Forelimb muscle (tissue), 1 donor: ENCODE measurements around the gene RIPPLY1. TPM values are rescaled to one million over a fixed set of nuclear protein-coding genes. Genes with fewer than 3 reads are reported as not detected.
"Not testable (repeated sequence)": the region's sequence is repeated elsewhere in the genome, so short reads cannot be mapped to it uniquely, and the experiment has no call there.

ENCODE experiments used
- DNase-seq: peaks from one replicate; pipeline ENCODE4 v3.0.0-alpha.2; 2013; ENCODE audit warnings: low read depth
- polyA plus RNA-seq: library from polyadenylated mRNA; unstranded; fragments of 120-200 nt; gene quantifications from one replicate; pipeline ENCODE4 v1.2.1, GENCODE V29; 2013; ENCODE audit not compliant: insufficient read length

The RIPPLY1 gene
- polyA plus RNA-seq, 1 donor, result 0.66 TPM

DNA sequence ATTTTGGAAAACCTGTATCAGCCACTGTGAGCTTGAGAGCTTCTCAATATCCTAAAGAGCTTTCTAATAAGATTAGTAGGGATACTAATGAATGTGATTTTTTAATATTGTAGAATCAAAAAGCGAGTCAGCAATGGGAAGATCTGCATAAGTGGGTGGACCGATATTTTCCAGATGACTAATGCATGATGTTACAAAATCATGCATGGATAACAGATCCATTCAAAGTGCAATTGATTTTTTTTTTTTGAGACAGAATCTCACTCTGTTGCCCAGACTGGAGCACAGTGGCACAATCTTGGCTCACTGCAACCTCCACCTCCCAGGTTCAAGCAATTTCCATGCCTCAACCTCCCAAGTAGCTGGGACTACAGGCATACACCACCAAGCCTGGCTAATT, 9.7 kb upstream of the RIPPLY1 start:
- DNase-seq, result no peak

DNA sequence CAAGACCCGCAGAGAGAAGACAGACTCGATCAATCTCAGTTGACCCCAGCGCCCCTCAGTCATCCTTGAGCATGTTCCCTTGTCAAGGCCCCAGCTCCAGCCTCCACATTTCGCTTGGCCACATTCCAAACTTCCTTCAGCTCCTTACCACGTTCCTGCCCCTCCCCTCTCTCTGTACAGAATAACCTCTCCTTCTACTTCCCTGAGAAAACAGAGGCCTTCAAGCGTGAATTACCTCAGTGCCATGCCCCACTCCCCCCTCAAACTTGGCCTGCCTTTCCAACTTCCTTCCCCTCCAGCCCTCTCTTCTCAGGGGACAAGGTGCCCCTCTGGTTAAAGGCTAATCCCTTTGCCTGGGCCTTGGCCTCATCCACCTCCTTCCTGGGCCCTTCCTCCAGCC, 3.2 kb upstream of the RIPPLY1 start:
- no peak for DNase-seq

DNA sequence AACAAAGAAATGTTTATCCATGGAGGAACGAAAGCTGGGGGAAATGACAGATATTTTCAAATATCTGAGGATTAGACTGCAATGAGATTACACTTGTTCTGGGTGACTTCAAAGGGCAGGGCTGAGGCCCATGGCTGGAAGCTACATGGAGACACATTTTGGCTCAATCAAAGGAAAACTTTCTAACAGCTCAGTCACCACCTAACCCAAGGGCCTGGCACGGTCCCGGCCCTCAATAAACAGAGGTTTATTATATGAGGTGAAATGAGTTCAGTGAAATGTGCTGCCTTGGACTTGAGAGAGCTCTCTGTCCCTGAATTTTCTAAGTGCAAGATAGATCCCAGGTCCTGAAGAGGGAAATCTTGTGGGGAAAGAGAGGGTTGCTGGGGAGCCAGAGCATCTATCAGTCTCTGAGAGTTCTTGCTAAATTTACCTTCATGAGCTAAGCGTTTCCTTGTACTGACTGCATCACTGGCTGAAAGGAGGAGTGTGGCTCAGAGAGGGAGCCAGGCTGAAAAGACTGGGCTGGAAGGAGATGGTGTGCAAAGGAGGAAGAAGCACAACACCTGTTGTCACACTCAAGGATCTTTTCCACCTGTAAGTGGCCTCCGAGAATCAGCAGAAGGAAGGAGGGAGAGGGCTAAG, 2.0 kb upstream of the RIPPLY1 start:
- DNase-seq, result no peak

DNA sequence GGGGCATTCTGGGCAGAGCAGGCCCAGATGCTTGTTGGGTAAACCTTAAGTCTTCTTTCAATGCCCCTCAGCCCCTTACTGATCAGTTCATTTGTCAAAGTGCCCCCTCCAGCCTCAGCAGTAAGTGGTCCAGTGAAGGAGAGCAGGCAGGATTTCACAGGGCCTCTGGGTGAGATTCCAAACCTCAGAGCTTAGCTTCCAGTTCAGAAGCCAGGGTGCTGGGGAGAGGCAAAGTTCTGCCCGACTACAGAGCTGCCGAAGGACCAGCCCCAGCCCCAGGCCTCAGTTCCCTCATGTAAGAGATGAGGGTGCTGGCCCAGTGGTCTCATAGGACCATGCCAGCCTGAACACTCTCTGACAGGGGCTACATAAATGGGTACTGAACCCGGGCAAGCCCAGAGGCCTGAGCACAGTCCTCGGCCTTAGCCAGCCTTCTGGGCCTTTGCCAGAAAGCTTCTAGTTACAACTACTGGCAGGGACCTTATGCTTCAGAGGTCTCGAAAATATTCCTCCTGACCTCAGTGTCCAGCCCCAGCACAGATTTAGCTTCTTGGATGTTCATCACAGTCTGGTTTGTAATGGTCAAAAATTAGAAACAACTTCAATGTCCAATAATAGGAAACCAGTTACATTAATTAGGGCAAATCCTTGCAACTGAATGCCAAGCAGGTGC, 851 bp upstream of the RIPPLY1 start:
- DNase-seq, result no peak

DNA sequence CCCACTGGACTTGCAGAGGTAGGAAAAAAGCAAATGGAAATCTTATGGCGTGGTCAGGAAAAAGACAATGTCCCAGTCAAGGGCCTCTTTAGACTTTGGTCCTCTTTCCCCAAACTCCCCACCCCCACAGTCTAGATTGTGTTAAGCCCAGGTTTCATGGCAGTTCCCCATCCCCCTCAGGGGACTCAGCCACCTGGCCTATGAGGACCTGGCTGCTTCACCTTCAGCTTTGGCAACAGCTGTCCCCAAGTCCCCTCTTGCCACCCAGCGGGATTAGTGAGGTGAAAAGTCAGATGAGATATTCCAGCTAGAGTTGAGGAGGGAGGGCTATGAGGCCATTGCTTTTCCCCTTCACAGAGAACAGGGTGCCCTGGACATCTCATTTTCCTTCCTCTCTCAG, 457 bp downstream of the RIPPLY1 start:
- no peak for DNase-seq

DNA sequence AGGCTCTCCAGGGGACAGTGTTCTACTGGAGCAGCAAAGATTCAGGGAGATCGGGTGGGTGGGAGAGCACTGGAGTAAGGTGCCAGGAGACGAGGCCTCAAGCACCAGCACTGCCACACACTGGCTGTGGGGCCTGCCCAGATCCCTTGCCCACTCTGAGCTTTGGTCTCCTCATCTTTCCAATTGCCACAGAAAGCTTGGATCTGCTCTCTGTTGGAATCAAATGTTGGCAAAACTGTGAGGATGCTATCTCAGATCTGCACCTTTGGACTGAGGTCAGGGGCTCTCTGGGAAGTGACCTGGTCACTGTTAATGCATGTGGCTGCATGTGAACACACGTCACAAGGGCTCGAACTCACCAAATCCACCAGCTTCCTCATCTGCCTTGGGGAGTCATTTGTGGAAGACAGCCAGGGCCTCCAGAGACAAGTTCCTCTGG, 1.3 kb downstream of the RIPPLY1 start:
- DNase-seq, result no peak

DNA sequence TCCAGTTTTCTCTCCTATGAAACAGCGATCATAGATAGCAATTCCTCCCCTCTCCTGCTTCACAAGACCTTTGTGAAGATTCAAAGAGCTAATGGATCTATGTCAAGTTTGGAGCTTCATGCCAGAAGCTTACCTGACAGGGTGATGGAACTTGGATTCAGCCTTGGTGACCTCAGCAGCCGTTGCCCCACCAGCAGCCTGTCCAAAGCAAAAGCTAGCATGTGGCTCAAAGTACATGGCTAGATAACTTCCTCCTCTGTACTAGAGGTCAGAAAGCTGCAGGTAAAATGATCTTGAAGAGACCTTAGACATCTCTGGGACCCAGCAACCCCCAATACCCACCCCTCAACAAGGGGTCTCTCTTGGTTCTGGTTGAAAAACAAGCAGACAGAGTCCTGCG, 1.8 kb downstream of the RIPPLY1 start:
- DNase-seq, result no peak

DNA sequence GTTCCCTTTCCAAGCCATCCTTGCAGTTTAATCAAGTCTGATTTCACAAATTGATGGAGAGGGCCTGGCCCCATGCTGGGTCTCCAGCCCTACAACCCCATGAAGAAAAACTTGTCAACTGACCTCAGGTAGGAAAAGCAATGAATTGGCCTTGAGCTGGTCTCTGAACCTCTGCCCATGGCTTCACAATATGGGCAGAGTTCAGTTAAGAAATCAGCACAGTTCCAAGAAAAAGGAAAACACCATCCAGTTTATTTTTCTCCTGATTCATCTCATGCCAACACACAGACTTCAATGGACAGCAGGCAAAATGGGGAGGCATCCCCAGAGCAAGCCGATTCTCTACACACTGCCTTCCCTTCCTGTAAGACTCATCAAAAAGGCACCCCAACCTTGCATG, 3.3 kb downstream of the RIPPLY1 start:
- no peak for DNase-seq

DNA sequence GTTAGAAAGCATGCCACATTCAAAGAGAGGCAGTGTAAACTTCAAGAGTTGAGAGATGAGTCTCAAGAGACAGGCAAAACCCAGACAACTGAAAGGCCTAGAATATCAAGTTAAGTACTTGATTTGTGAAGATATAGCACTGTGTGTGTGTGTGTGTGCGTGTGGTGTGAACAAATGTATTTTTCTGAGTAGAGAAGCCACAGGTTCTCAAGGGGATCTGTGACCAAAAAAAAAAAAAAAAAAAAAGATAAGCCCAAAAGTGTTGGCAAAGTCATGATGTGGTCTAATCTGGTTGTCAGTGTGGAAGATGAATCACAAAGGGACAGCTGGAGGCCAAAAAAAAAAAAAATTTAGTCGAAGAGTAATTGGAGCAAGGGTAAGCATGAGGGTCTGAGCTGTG, 3.9 kb downstream of the RIPPLY1 start:
- no peak for DNase-seq

DNA sequence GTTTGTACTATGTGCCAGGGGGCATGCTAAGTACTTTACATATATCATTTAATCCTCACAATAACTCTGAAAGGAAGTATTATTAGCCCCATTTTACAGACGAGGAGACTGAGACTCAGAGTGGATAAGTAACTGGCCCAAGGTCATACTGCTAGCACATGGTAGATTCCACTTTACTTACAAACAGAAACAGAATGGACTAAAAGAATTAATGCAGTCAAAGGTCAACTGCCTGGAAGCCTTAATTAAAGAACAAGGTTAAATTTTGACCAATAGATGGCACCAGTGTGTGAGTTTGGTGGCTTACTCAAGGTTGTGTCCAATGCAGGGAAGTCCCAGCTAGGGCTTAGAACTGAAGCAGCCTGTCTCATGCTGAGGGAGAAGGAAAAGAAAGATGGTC, 4.7 kb downstream of the RIPPLY1 start:
- DNase-seq, result no peak

DNA sequence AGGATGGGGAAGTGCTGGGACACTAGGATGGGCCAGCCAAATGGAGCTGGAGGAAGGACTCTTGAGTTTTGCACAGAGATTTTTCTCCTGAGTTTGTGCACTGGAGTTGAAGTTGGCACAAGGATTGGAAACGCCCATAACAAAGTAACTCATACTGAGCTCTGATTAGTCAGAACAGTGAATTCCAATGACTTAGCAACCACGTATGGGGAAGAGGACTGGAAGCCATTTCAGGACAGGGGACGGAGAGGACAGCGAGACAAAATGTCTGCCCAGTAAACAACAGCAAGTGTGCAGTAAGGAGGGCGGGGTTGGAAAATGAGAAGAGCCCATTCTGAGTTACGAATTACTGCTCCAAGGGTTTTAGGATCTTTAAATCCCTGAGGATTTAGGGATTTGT, 5.9 kb downstream of the RIPPLY1 start:
- DNase-seq, result no peak

DNA sequence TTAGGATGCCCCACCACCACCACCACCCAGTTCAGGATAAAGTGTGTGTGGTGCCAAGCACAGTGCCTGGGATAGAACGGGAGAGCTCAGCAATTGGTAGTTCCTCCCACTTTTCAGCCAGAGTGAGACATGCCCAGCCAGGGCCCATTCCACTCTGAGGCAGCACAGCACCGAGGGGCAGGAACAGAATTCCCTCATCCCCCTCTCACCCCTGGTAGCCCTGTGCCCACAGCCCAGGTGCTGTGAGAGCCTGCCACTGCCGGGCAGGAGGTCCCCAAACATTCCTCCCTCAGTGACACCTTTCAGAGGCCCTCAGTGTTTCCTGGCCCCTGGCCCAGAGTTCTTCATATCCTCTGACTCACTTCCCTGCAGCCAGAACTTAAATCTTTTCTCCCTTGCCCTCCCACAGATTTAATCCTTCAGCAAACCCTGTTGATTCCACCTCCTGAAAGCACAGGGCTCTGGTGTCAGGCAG, 8.1 kb downstream of the RIPPLY1 start:
- DNase-seq, result no peak

DNA sequence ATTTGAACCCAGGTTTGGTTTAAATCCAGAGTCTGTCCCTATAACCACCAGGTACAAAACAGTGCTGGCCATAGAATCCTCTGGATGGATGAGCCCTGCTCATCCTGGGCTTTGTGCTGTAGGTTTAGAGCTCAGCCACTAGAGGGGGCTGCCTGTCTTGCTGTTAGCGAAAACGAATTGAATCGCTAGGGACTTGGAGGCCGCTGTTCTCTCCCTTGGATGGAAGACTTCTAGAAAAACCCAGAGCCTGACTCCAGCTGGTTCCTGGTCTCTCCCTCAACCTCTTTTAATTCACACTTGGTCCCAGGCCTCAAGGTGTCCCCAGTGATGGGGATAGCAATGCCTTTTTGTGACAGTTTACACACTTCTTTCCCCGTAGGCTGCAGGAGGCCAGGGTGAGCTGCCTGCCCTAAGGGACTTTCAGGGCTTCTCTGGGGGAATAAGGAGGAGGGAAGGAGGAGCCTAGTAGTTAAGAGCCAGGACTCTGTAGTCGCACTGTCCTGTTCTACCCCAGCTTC, 8.7 kb downstream of the RIPPLY1 start:
- no peak for DNase-seq

DNA sequence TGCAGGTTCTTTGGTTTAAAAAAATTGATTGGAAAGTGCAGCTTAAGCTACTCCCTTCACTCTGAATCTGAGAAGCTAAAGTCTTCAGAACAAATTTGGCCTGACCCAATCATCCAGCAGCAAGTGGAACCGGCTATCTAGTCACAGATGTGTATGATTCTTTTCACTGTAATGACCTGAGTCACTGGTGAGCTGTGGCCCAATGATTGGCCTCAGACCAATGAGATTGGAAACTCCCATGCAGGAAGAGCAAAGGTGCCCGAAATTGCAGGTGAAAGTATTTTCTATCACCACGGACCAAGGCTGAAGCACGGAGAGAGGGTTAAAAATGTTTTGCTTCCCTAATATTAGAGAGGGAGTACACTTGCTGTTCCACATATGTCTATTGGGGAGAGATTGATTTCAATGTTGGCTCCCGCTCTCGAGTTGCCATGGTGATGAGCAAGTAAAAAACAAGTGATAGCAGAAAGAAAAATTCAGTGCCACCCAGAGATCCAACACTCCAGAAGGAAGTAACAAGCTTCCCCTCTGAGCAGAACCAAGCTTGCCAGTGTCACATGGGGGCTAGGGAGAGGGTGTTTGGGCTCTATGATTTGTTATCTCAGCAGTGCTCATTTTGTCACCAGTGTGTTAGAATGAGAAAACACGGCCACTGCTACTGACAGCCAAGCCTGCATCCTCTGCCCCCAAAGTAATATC, 11.2 kb downstream of the RIPPLY1 start:
- DNase-seq, result no peak

DNA sequence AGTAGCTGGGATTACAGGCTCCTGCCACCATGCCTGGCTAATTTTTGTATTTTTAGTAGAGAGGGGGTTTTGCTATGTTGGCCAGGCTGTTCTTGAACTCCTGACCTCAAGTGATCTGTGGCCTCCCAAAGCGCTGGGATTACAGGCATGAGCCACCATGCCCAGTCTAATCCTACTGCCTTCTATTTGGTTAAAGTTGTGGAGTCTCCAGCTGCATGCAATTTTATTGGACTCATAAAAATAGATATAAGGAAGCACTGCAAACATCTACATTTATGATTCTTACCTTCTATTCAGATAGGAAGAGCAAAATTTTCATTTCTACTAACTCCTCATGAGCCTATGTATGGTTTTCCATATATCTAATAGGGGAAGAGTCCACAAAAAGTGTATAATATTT, 13.7 kb downstream of the RIPPLY1 start:
- no peak for DNase-seq

DNA sequence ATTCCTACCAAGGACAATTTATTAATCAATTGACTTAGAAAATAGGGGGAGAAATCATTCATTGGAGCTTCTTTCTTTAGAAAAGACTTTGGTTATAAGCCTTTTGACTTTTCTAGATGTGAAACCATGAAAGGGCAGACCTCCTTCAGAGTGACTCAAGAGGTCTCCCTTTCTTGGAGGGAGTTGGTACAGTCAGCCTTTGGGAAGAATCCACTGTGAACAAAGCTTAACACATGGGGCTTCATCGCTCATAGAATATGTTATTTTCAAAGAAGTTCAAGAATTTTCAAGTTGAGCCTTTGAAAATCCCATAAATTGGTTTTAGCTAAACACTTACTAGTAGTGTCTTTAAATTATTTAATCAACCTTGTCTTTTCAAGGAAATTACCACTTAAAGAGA, 28.0 kb downstream of the RIPPLY1 start:
- DNase-seq, result no peak

DNA sequence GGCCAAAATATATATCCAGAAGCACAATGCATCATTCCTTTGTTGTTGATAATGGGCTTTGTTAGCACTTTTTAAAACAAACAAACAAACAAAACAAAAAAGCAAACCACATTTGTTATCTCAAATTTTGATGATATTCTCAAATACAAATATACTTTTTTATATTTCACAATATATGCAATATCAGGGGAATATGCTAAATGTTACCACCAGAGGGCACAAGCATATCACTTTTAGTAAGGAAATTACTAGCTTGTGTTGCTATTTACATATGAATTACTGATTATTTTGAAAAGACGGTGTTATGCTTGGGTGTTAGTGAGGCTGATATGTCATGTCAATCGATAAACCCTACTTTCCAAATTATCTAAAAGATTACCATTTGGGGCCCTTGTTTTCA, 29.1 kb downstream of the RIPPLY1 start:
- DNase-seq, result no peak

DNA sequence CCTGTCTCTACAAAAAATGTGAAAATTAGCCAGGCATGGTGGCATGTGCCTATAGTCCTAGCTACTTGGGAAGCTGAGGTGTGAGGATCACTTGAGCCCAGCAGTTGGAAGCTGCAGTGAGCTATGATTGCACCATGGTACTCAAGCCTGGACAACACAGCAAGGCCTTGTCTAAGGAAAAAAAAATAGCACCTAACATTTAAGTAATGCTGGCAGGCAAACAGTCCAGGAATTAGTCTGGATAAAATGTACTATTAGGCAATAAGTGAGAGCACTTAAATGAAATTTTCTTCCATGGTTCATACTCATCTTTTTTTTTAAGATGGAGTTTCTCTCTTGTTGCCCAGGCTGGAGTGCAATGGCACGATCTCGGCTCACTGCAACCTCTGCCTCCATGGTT, 30.3 kb downstream of the RIPPLY1 start:
- not testable (repeated sequence) for DNase-seq

DNA sequence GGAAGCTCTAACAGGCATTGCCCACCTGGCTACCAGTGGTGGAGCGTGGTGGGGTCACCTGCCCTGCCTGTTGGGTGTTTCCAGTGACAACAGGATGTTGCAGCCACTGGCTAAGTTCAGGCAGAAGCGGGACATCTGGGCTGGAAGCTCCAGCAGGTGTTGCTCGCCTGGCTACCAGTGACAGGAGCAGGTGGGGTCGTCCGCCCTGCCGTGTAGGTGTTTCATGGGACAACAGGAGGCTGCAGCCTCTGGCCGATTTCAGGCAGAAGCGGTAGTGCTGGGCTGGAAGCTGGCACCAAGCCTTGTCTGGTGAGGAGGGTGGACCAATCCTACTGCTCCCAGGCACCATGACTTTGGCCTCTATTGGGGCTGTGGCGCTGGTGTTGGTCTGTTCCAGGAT, 39.4 kb downstream of the RIPPLY1 start:
- DNase-seq, result no peak

DNA sequence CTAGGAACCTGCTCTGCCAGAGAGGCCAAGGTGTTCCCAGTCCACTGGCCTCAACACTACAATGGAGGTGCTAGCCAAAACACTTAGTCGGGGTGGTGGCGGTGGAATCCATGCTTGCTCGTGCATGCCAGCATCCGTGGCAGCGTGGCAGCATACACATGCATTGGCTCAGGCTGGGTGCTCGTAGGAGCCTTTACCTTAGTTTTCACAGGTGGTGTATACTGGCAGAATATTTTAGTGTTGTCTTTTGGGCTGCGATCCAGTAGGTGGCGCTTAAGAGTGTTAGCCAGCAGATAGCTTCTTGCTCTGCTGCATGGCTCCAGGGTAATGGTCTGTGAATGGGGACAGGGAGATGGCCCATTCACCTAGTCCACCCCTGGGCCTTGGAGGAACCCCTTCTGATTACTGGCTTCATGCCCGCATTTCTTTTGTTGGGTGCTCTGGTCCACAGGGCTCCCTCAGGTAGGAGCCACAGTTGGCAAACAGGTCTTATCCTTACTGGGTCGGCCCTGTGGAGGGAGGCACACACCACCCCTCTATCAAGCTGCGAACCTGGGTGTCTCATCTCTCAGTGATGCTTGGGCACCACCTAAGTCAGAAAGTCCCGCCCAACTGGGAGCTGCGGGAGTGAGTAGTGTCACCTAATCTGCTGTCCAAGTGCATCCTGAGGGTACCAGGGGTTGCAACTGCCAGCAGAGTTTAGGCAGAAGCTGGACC, 40.0 kb downstream of the RIPPLY1 start:
- no peak for DNase-seq
